Kidney capillary endothelial cell (primary cell): Measurements from ENCODE around the gene IRF8.
"Not testable (repeated sequence)": the region's sequence is repeated elsewhere in the genome, so short reads cannot be mapped to it uniquely, and the experiment has no call there.

ENCODE experiments used
- DNase-seq: peaks from one replicate; pipeline ENCODE4 v3.0.0-alpha.2; 2018; ENCODE audit warnings: low spot score

Gene IRF8

GRCh38 chr16:85898521-85899442, at the start of gene IRF8:
Gene IRF8, plus strand, starts transcription at chr16:85899162. Its CDS starts 3,854 bp downstream, at chr16:85903016.
- no peak for DNase-seq

- no peak for DNase-seq
Measured at GRCh38 chr16:85849388-85849787, 49.6 kb upstream of the IRF8 start.

- no peak for DNase-seq
Measured at GRCh38 chr16:85850344-85850880, 48.5 kb upstream of the IRF8 start.

- no peak for DNase-seq
Measured at GRCh38 chr16:85851034-85851785, 47.8 kb upstream of the IRF8 start.

GRCh38 chr16:85853547-85854545, 45.1 kb upstream of the IRF8 start:
- no peak for DNase-seq

- DNase-seq = no peak
Measured at GRCh38 chr16:85854935-85855334, 44.0 kb upstream of the IRF8 start.

GRCh38 chr16:85856079-85856478, 42.9 kb upstream of the IRF8 start:
- no peak for DNase-seq

- no peak for DNase-seq
Measured at GRCh38 chr16:85856585-85856984, 42.4 kb upstream of the IRF8 start.

- no peak for DNase-seq
Measured at GRCh38 chr16:85857406-85857805, 41.6 kb upstream of the IRF8 start.

- not testable (repeated sequence) for DNase-seq
Measured at GRCh38 chr16:85858571-85858970, 40.4 kb upstream of the IRF8 start.

- no peak for DNase-seq
Measured at GRCh38 chr16:85858984-85859817, 39.8 kb upstream of the IRF8 start.

- DNase-seq = no peak
Measured at GRCh38 chr16:85859818-85860125, 39.2 kb upstream of the IRF8 start.

- no peak for DNase-seq
Measured at GRCh38 chr16:85860413-85861094, 38.4 kb upstream of the IRF8 start.

GRCh38 chr16:85861095-85861825, 37.7 kb upstream of the IRF8 start:
- no peak for DNase-seq

- no peak for DNase-seq
Measured at GRCh38 chr16:85862476-85863383, 36.2 kb upstream of the IRF8 start.

- no peak for DNase-seq
Measured at GRCh38 chr16:85863384-85863774, 35.6 kb upstream of the IRF8 start.

- no peak for DNase-seq
Measured at GRCh38 chr16:85864965-85865364, 34.0 kb upstream of the IRF8 start.

- no peak for DNase-seq
Measured at GRCh38 chr16:85867189-85867588, 31.8 kb upstream of the IRF8 start.
